ENCODE measurements around the gene MS4A6A. TPM values are rescaled to one million over a fixed set of nuclear protein-coding genes. Genes with fewer than 3 reads are reported as not detected.
"Not testable (repeated sequence)": the region's sequence is repeated elsewhere in the genome, so short reads cannot be mapped to it uniquely, and the experiment has no call there.

MS4A6A gene
- total RNA-seq, 2 experiments from 2014 or later, result not detected

DNA sequence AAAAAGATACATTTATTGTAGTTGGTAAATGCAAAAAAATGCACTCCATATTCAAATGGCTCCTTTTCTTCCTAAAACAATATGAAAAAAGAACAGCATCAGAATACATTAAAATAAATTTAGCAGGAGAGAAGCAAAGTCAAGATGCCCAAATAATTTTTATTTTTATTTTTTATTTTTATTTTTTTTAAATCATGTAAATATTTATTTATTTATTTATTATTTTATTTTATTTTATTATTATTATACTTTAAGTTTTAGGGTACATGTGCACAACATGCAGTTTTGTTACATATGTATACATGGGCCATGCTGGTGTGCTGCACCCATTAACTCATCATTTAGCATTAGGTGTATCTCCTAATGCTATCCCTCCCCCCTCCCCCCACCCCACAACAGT is 30.2 kb downstream of the MS4A6A start:
- H3K27ac Mint-ChIP-seq; intact Hi-C loops (cut with micrococcal nuclease); H3K27me3 Mint-ChIP-seq (ENCODE audit: low read depth); H3K4me1 Mint-ChIP-seq (ENCODE audit: low read depth); H3K36me3 Mint-ChIP-seq (ENCODE audit: low read depth); H3K4me3 Mint-ChIP-seq; H3K9me3 Mint-ChIP-seq; DNase-seq; CTCF ChIA-PET: not testable (repeated sequence)

DNA sequence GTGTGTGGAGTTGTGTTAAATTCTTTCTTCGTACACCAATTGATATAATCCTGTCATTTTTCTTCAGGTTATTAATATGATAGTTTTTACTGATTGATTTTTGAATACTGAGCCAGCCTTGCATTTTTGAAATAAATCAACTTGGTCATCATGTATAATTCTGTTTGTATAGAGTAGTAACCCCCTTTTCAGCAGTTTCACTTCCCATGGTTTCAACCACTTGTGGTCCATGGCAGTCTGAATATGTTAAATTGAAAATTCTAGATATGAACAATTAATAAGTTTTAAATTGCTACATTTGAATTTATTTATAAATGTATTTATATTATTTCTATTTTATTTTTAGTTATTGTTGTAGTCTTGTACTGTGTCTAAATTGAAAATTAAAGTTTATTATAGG is 32.6 kb downstream of the MS4A6A start:
- H3K27ac Mint-ChIP-seq, result no peak overlapping the region
- no peaks in the 10 kb centered on the region for H3K36me3 Mint-ChIP-seq (ENCODE audit: low read depth)
- DNase-seq, result no peak
- H3K9me3 Mint-ChIP-seq, result peaks cover 4% of the 10 kb centered on the region
- H3K4me1 Mint-ChIP-seq (ENCODE audit: low read depth), result no peaks in the 10 kb centered on the region
- CTCF ChIA-PET, result no interaction called here
- H3K27me3 Mint-ChIP-seq (ENCODE audit: low read depth), result peaks cover 5% of the 10 kb centered on the region
- intact Hi-C loops (cut with micrococcal nuclease), result no loop called here
- no peak overlapping the region for H3K4me3 Mint-ChIP-seq

DNA sequence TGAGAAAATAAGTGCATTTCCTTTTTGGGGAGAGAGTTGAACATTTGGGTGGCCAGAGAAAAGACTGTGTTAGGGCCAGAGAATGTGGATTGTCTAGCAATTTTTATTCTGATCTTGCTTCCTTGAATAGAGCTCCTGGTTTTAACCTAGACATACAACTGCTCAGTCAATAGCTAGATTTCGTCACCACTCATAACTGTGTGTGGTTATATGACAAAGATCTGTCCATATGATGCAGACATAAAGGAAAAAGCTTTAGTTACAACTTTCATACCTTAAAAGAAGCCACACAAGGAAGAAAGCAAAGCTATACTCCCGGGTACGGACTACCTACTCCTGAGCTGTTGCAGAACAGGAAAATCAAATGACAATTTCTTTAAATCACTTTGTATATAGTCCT is 37.2 kb downstream of the MS4A6A start:
- intact Hi-C loops (cut with micrococcal nuclease), result no loop called here
- H3K4me3 Mint-ChIP-seq, result no peak overlapping the region
- peaks cover 3% of the 10 kb centered on the region for H3K27me3 Mint-ChIP-seq (ENCODE audit: low read depth)
- no peak for DNase-seq
- H3K4me1 Mint-ChIP-seq (ENCODE audit: low read depth), result no peaks in the 10 kb centered on the region
- CTCF ChIA-PET, result interaction anchor here (0.6 kb wide), 2 partner anchors 173 to 198 kb away, joined by 3 read pairs; no protein-coding TSS in a partner anchor
- H3K9me3 Mint-ChIP-seq, result no peaks in the 10 kb centered on the region
- no peaks in the 10 kb centered on the region for H3K36me3 Mint-ChIP-seq (ENCODE audit: low read depth)
- no peak overlapping the region for H3K27ac Mint-ChIP-seq

DNA sequence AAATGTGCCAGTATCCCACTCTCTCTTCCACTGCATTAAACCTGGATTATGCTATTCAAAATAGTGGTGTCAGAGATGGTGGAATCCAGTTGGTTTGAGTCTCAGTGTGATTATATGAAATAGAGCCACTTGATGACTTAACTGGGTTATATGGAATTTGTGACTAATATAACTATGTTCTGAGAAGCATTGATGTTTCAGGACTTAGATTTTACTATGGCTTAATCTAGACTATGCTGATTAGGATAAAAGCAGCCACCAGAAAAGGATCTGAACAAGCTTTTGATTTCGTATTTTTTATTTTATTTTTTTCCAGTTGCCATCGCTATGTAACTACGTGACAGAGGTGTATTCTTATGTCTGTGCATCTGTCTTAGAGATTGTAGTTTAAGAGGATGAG is 39.1 kb downstream of the MS4A6A start:
- CTCF ChIA-PET, result no interaction called here
- peaks cover 3% of the 10 kb centered on the region for H3K27me3 Mint-ChIP-seq (ENCODE audit: low read depth)

DNA sequence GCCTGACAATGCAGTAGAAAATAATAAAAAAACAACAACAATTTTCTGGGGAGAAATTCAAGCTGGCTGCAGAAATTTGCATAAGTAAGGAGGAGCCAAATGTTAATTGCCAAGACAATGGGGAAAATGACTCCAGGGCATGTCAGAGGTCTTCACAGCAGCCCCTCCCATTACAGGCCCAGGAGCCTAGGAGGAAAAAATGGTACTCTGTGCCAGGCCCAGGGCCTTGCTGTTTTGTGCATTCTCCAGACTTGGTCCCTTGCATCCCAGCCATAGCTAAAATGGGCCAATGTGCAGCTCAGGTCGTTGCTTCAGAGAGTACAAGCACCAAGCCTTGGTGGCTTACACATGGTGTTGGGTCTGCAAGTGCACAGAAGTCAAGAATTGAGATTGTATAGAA is 49.0 kb downstream of the MS4A6A start:
- intact Hi-C loops (cut with micrococcal nuclease), result no loop called here

More for the DNA sequence above, 39.1 kb downstream of the MS4A6A start:
- no peak for DNase-seq
- Mint-ChIP-seq H3K36me3 (ENCODE audit: low read depth) (no peaks in the 10 kb centered on the region), H3K4me1 (ENCODE audit: low read depth) (no peaks in the 10 kb centered on the region), H3K27ac (no peak overlapping the region), H3K4me3 (no peak overlapping the region), H3K9me3 (no peaks in the 10 kb centered on the region)
- intact Hi-C loops (cut with micrococcal nuclease), result no loop called here

DNA sequence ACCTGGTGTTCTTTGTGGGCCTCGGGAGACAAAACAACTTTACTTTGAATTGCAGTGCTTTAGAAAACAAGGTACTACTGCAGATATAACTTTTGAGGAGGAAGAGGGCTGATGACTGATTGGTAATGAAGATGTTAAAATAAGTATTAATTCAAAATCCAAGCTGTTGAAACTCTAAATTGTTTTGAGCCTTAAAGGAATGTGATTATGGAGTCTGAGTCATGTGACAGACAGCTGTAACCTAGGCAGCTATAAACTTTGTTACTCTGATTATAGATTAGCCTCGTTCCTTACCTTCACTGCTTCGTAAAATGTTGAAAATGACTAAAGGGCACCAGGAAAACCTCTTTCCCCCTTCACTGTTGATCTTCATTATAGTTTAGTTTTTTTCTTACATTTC is 51.0 kb downstream of the MS4A6A start:
- intact Hi-C loops (cut with micrococcal nuclease), result no loop called here
- Mint-ChIP-seq H3K4me1 (ENCODE audit: low read depth) (no peaks in the 10 kb centered on the region), H3K27me3 (ENCODE audit: low read depth) (peaks cover 15% of the 10 kb centered on the region), H3K36me3 (ENCODE audit: low read depth) (no peaks in the 10 kb centered on the region), H3K4me3 (no peak overlapping the region), H3K27ac (no peak overlapping the region), H3K9me3 (peaks cover 6% of the 10 kb centered on the region)
- DNase-seq, result no peak
- CTCF ChIA-PET, result interaction anchor here (0.7 kb wide), 1 partner anchor 208 kb away, joined by 5 read pairs; no protein-coding TSS in a partner anchor

More for the DNA sequence above, 49.0 kb downstream of the MS4A6A start:
- peaks cover 6% of the 10 kb centered on the region for H3K9me3 Mint-ChIP-seq
- H3K4me1 Mint-ChIP-seq (ENCODE audit: low read depth), result no peaks in the 10 kb centered on the region
- no peak for DNase-seq
- CTCF ChIA-PET, result no interaction called here
- H3K36me3 Mint-ChIP-seq (ENCODE audit: low read depth), result no peaks in the 10 kb centered on the region
- no peak overlapping the region for H3K4me3 Mint-ChIP-seq
- H3K27ac Mint-ChIP-seq, result no peak overlapping the region
- peaks cover 15% of the 10 kb centered on the region for H3K27me3 Mint-ChIP-seq (ENCODE audit: low read depth)

DNA sequence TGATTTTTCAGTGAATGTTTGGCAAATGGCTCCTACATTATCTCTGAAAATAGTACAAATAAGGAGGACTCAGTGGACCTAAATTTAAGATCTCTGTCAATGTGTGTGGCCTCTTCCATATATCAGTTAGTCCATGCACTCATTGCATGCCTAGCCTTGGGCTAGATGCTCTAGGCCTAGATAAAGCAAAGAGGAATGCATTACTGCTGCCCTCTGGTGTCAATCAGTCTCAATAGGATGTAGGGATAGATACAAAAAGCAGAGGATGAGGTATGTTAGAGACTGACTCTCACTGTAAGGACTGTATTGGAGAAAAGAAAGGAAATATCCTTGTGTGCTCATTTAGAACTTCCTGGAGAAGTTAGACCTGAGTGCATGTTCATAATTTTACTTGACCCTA is 52.4 kb downstream of the MS4A6A start:
- Mint-ChIP-seq H3K4me1 (ENCODE audit: low read depth) (no peaks in the 10 kb centered on the region), H3K27ac (no peak overlapping the region), H3K27me3 (ENCODE audit: low read depth) (peaks cover 9% of the 10 kb centered on the region), H3K4me3 (no peak overlapping the region), H3K9me3 (peaks cover 6% of the 10 kb centered on the region), H3K36me3 (ENCODE audit: low read depth) (no peaks in the 10 kb centered on the region)
- intact Hi-C loops (cut with micrococcal nuclease), result loop anchor here (1.0 kb wide), 2 partner anchors 307 to 376 kb away; no protein-coding TSS in a partner anchor
- CTCF ChIA-PET, result interaction anchor here (0.7 to 0.8 kb wide), 2 partner anchors 9 to 21 kb away, joined by 3 to 7 read pairs; no protein-coding TSS in a partner anchor
- DNase-seq, result peak; percentile 39

DNA sequence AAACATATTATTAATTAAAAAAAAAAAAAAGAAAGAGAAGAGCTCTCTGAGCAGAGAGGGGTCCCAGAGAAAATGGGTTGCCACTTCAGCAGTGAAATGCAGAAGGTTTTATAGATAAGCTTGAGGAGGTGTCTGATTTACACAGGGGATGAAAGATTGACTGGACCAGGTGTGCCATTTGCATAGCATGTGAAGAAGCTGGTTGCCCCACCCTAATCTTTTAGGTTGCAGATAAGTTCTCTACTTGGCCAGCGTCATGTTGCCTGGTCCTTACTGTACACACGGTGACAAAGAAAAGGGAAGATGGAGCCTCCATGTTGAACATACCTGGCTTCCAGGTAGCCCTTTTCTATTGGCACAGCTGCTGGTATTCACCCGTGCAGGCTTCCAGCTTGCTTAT is 53.0 kb downstream of the MS4A6A start:
- DNase-seq, result no peak
- intact Hi-C loops (cut with micrococcal nuclease), result loop anchor here (1.0 kb wide), 2 partner anchors 307 to 376 kb away; no protein-coding TSS in a partner anchor
- no peaks in the 10 kb centered on the region for H3K4me1 Mint-ChIP-seq (ENCODE audit: low read depth)
- H3K4me3 Mint-ChIP-seq, result no peak overlapping the region
- H3K27me3 Mint-ChIP-seq (ENCODE audit: low read depth), result peaks cover 9% of the 10 kb centered on the region
- no peak overlapping the region for H3K27ac Mint-ChIP-seq
- no peaks in the 10 kb centered on the region for H3K36me3 Mint-ChIP-seq (ENCODE audit: low read depth)
- CTCF ChIA-PET, result interaction anchor here (0.6 to 0.8 kb wide), 3 partner anchors 8 to 21 kb away, joined by 3 to 7 read pairs (median 3); no protein-coding TSS in a partner anchor
- H3K9me3 Mint-ChIP-seq, result peaks cover 6% of the 10 kb centered on the region

DNA sequence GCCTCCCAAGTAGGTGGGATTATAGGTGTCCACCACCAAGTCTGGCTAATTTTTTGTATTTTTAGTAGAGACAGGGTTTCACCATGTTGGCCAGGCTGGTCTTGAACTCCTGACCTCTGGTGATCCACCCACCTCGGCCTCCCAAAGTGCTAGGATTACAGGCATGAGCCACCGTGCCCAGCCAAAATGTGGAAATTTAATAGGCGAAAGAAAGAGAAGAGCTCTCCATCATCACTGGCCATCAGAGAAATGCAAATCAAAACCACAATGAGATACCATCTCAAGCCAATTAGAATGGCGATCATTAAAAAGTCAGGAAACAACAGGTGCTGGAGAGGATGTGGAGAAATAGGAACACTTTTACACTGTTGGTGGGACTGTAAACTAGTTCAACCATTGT is 54.0 kb downstream of the MS4A6A start:
- H3K4me3 Mint-ChIP-seq; intact Hi-C loops (cut with micrococcal nuclease); DNase-seq; H3K36me3 Mint-ChIP-seq (ENCODE audit: low read depth); H3K4me1 Mint-ChIP-seq (ENCODE audit: low read depth); H3K27ac Mint-ChIP-seq; H3K27me3 Mint-ChIP-seq (ENCODE audit: low read depth); CTCF ChIA-PET; H3K9me3 Mint-ChIP-seq: not testable (repeated sequence)

DNA sequence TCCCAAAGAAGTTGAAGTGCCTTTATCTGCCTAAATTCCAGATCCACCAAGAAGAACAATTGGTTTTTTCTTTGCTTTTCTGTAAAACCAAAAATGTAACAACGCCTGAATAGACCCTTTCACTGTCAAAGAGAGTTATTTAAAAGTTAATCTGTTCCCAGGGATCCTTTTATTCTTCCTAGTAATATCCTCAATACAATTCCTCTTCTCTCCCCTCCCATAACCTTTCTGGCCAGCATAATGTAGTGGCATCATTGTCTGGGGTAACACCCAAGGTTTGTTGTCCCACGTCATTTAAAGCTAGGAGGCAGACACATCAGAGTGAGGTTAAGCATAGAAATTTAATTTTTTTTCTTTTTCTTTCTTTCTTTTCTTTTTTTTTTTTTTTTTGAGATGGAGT is 54.5 kb downstream of the MS4A6A start:
- Mint-ChIP-seq H3K36me3 (ENCODE audit: low read depth) (no peaks in the 10 kb centered on the region), H3K9me3 (peaks cover 2% of the 10 kb centered on the region), H3K4me3 (no peak overlapping the region), H3K27me3 (ENCODE audit: low read depth) (peaks cover 3% of the 10 kb centered on the region), H3K4me1 (ENCODE audit: low read depth) (no peaks in the 10 kb centered on the region), H3K27ac (no peak overlapping the region)
- intact Hi-C loops (cut with micrococcal nuclease), result no loop called here
- DNase-seq, result no peak
- CTCF ChIA-PET, result no interaction called here

DNA sequence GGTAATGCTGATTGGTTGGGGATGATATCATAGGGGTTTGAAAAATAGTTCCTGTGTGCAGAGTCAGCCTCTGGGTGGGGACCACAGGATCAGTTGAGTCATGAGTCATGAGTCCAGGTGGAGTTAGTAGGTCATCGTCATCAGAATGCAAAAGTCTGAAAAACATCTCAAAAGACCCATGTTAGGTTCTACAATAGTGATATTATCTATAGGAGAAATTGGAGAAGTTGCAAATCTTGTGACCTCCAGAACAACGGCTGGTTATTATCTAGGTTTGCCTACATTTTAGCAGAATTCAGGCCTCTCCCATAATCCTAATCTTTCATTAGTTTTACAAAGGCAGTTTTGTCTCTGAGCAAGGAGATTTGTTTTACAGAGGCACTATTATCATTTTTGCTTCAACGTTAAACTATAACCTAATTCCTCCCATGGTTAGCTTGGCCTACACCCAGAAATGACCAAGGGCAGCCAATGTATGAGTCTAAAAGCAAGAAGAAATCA is 55.5 kb downstream of the MS4A6A start:
- no peak overlapping the region for H3K4me3 Mint-ChIP-seq
- H3K36me3 Mint-ChIP-seq (ENCODE audit: low read depth), result no peaks in the 10 kb centered on the region
- no peak overlapping the region for H3K27ac Mint-ChIP-seq
- H3K4me1 Mint-ChIP-seq (ENCODE audit: low read depth), result no peaks in the 10 kb centered on the region
- intact Hi-C loops (cut with micrococcal nuclease), result no loop called here
- CTCF ChIA-PET, result no interaction called here
- no peak for DNase-seq
- no peaks in the 10 kb centered on the region for H3K9me3 Mint-ChIP-seq
- H3K27me3 Mint-ChIP-seq (ENCODE audit: low read depth), result peaks cover 4% of the 10 kb centered on the region

DNA sequence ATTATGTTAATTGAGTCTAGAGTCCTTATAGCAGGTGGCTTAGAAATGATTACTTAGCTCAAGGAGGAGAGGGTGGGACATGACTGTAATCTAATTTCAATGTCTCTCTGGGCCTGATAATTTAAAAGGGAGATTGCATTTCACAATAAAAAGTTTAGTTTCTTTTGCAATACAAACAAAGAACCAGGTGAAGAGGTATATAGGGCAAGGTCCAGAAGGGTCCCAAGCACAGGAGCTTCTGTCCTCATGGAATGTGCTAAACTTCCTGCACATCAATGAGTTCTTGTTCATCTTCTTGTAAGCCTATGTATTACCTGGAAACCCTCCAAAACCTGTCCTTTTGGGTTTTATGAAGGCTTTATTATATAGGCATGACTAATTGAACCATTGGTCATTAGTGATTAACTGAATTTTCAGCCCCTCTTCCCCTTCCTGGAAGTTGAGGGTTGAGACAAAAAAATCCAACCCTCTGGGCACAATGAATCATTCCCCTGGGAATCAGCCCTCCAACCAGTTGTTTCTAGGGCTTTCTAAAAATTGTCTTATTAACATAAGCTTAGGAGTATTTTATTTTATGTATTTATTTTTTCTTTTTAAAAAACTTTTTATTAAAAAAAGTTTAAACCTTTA is 56.8 kb downstream of the MS4A6A start:
- Mint-ChIP-seq H3K27me3 (ENCODE audit: low read depth) (peaks cover 6% of the 10 kb centered on the region), H3K4me3 (no peak overlapping the region), H3K27ac (no peak overlapping the region), H3K4me1 (ENCODE audit: low read depth) (no peaks in the 10 kb centered on the region), H3K9me3 (no peaks in the 10 kb centered on the region), H3K36me3 (ENCODE audit: low read depth) (no peaks in the 10 kb centered on the region)
- intact Hi-C loops (cut with micrococcal nuclease), result no loop called here
- CTCF ChIA-PET, result no interaction called here
- DNase-seq, result no peak

DNA sequence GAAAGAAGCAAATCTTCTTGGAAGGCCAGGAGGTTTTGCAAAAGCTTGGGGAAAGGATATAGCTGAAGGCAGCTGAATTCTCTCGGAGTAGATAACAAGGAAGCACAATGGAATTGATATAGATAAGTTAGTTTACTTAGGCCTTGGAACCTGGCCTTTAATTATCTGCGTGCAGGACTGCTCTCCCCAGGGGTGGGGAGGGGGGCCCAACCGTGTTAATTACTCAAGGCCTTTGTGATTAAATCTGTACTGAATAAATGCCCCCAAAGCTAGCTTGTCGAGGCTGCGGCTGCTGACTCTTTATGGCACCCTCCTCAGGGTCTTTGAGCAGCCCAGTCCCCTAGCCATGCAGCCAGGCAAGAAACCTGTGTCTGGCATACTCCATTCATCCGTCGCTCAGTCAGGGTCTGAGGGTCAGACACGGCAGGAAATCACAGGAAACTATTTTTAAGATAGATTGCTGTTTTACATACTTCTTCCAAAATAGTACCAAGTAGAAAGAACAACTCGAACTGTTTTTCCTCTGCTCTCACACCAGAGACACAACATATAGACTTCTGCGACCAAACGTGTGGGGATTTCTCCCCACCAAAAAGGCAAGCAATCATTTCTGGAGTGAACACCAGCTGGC is 58.0 kb downstream of the MS4A6A start:
- no peaks in the 10 kb centered on the region for H3K4me1 Mint-ChIP-seq (ENCODE audit: low read depth)
- H3K4me3 Mint-ChIP-seq, result no peak overlapping the region
- CTCF ChIA-PET, result no interaction called here
- H3K36me3 Mint-ChIP-seq (ENCODE audit: low read depth), result no peaks in the 10 kb centered on the region
- DNase-seq, result no peak
- intact Hi-C loops (cut with micrococcal nuclease), result no loop called here
- no peaks in the 10 kb centered on the region for H3K9me3 Mint-ChIP-seq
- H3K27ac Mint-ChIP-seq, result no peak overlapping the region
- peaks cover 6% of the 10 kb centered on the region for H3K27me3 Mint-ChIP-seq (ENCODE audit: low read depth)

Data from activated naive CD4-positive, alpha-beta T cell treated with anti-CD3 and anti-CD28 coated beads for 36 hours (primary cell).